Measurements from ENCODE around the gene OPCML.

Gene OPCML

DNA sequence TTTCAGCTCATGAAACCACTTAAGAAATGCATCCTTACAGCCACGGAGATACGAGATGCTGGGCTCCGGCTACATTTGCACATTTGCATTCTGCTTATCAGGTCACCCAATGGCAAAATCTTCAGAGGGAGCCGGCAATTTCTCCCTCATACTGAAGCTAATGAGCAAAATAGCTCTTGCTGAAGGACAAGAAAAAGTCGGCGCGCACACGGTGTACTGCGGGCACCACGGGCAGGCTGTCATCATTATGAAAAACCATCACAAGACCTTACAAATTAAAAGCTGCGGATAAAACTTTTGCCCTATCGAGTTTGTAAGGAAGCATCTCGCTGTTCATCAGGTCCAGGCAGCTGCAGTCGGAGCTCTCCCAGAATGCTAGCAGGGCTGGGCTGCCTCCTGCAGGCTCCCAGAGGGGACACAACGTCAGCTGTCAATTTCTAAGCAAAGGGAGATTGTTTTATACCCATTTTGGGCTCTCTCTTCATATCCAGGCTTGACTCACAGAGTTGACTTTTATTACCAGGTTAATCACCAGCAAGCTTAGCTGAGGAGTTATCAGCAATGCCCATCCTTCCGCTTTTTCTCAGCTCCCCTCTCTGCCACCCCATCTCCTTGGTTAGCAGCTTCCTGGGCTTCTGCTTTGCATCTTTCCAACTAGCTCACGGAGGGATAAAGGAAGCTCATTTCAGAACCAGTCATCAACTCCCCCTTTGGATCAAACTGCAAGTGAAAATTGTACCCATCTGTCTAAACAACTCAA lies 375.1 kb downstream of the OPCML start:
- H3K4me3 ChIP-seq (ENCODE audit: insufficient read depth, low read length, poor library complexity, severe bottlenecking): no peak overlapping the region
- H3K9ac ChIP-seq (ENCODE audit: low read length): no peak overlapping the region
- no peaks in the 10 kb centered on the region for H3K9me3 ChIP-seq (ENCODE audit: insufficient read depth, low read length)
- no peaks in the 10 kb centered on the region for H3F3A ChIP-seq (ENCODE audit: insufficient read depth)
- H3K9me2 ChIP-seq (replicated peaks; ENCODE audit: insufficient read depth, low read length): no peaks in the 10 kb centered on the region
- no peaks in the 10 kb centered on the region for H4K20me1 ChIP-seq (ENCODE audit: low read depth, low read length)
- TF ChIP-seq, protein P1, sequence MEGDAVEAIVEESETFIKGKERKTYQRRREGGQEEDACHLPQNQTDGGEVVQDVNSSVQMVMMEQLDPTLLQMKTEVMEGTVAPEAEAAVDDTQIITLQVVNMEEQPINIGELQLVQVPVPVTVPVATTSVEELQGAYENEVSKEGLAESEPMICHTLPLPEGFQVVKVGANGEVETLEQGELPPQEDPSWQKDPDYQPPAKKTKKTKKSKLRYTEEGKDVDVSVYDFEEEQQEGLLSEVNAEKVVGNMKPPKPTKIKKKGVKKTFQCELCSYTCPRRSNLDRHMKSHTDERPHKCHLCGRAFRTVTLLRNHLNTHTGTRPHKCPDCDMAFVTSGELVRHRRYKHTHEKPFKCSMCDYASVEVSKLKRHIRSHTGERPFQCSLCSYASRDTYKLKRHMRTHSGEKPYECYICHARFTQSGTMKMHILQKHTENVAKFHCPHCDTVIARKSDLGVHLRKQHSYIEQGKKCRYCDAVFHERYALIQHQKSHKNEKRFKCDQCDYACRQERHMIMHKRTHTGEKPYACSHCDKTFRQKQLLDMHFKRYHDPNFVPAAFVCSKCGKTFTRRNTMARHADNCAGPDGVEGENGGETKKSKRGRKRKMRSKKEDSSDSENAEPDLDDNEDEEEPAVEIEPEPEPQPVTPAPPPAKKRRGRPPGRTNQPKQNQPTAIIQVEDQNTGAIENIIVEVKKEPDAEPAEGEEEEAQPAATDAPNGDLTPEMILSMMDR (IDR thresholded peaks at IDR 0.05; ENCODE audit: insufficient read depth, low read length, poor library complexity, severe bottlenecking): no peak
- no peak for TF ChIP-seq EZH2phosphoT487 (conservative IDR thresholded peaks at IDR 0.05; ENCODE audit: low read length)
- no peak overlapping the region for H2AFZ ChIP-seq (ENCODE audit: low read depth, low read length, severe bottlenecking)
- no peak overlapping the region for H3K27ac ChIP-seq (ENCODE audit: low read depth, low read length)
- H3K4me2 ChIP-seq (ENCODE audit: low read depth, low read length, poor library complexity, severe bottlenecking): no peak overlapping the region
- H3K27me3 ChIP-seq (ENCODE audit: low read length): no peaks in the 10 kb centered on the region
- H3K36me3 ChIP-seq (ENCODE audit: low read length): no peaks in the 10 kb centered on the region
- H3K79me2 ChIP-seq (ENCODE audit: insufficient read depth, low read length): no peaks in the 10 kb centered on the region

DNA sequence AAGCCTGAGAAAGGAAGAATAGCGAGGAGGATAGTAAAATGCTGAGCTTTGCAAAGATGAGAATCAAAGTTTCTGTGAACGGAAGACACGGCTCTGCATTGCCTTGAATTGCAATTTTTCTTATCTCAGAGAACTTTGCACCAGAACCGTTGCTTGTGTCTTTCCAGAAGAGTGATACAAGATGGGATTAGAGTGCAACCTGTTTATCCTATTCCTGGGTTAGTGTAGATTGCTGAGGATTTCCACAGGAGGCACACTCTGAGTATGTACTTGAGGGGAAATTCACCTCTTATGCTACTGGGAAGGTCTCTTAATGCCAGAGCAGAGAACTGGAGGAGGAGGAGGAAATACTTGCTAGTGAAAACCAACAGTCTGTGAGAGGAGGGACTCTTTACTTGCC lies 377.5 kb downstream of the OPCML start:
- Histone ChIP-seq H3K27me3 (ENCODE audit: low read length) (no peaks in the 10 kb centered on the region), H3F3A (ENCODE audit: insufficient read depth) (no peaks in the 10 kb centered on the region), H3K9ac (ENCODE audit: low read length) (no peak overlapping the region), H3K27ac (ENCODE audit: low read depth, low read length) (no peak overlapping the region), H2AFZ (ENCODE audit: low read depth, low read length, severe bottlenecking) (no peak overlapping the region), H4K20me1 (ENCODE audit: low read depth, low read length) (no peaks in the 10 kb centered on the region), H3K79me2 (ENCODE audit: insufficient read depth, low read length) (no peaks in the 10 kb centered on the region), H3K9me2 (replicated peaks; ENCODE audit: insufficient read depth, low read length) (no peaks in the 10 kb centered on the region), H3K4me3 (ENCODE audit: insufficient read depth, low read length, poor library complexity, severe bottlenecking) (no peak overlapping the region), H3K4me2 (ENCODE audit: low read depth, low read length, poor library complexity, severe bottlenecking) (no peak overlapping the region), H3K9me3 (ENCODE audit: insufficient read depth, low read length) (no peaks in the 10 kb centered on the region), H3K36me3 (ENCODE audit: low read length) (no peaks in the 10 kb centered on the region)
- TF ChIP-seq, protein P1 (IDR thresholded peaks at IDR 0.05; ENCODE audit: insufficient read depth, low read length, poor library complexity, severe bottlenecking): no peak
- TF ChIP-seq EZH2phosphoT487 (conservative IDR thresholded peaks at IDR 0.05; ENCODE audit: low read length): no peak

DNA sequence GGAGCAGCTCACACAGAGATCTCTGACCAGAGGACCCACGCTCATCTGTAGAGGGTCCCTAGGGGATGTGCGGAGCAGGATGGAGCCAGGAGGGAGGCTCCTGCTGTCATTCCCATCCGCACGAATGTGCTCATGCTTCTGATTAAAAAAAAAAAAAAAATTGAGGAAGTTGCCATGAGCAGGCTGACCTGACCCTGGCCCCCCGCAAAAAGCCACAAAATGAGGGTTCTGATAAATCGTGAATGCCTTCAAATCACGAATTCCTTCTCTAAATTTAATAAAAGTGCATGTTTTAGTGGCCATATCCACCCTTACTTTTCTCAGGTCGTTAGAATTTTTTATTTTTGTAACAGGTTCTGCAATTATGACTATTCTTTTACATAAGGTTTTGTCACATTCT lies 378.2 kb downstream of the OPCML start:
- no peak overlapping the region for H2AFZ ChIP-seq (ENCODE audit: low read depth, low read length, severe bottlenecking)
- H3F3A ChIP-seq (ENCODE audit: insufficient read depth): no peaks in the 10 kb centered on the region
- no peaks in the 10 kb centered on the region for H3K9me2 ChIP-seq (replicated peaks; ENCODE audit: insufficient read depth, low read length)
- TF ChIP-seq, protein P1 (IDR thresholded peaks at IDR 0.05; ENCODE audit: insufficient read depth, low read length, poor library complexity, severe bottlenecking): no peak
- no peak for TF ChIP-seq EZH2phosphoT487 (conservative IDR thresholded peaks at IDR 0.05; ENCODE audit: low read length)
- no peak overlapping the region for H3K27ac ChIP-seq (ENCODE audit: low read depth, low read length)
- no peak overlapping the region for H3K9ac ChIP-seq (ENCODE audit: low read length)
- no peaks in the 10 kb centered on the region for H4K20me1 ChIP-seq (ENCODE audit: low read depth, low read length)
- no peak overlapping the region for H3K4me3 ChIP-seq (ENCODE audit: insufficient read depth, low read length, poor library complexity, severe bottlenecking)
- no peaks in the 10 kb centered on the region for H3K36me3 ChIP-seq (ENCODE audit: low read length)
- no peak overlapping the region for H3K4me2 ChIP-seq (ENCODE audit: low read depth, low read length, poor library complexity, severe bottlenecking)
- no peaks in the 10 kb centered on the region for H3K79me2 ChIP-seq (ENCODE audit: insufficient read depth, low read length)
- no peaks in the 10 kb centered on the region for H3K9me3 ChIP-seq (ENCODE audit: insufficient read depth, low read length)
- H3K27me3 ChIP-seq (ENCODE audit: low read length): no peaks in the 10 kb centered on the region
